ENCODE measurements around the gene GPR137.

GRCh38 chr11:64261556-64262080 lies 24.0 kb upstream of the GPR137 start:
- TF ChIP-seq CTCF (IDR thresholded peaks at IDR 0.05) (no peak), POLR2A (IDR thresholded peaks at IDR 0.05) (no peak), EP300 (IDR thresholded peaks at IDR 0.05) (no peak)

Measured in tibial nerve (tissue), 4 donors.